ENCODE data around the gene C2orf72. TPM values are rescaled to one million over a fixed set of nuclear protein-coding genes. Genes with fewer than 3 reads are reported as not detected.

The C2orf72 gene
- total RNA-seq, 1 donor from 2014 or later: 0.25 TPM

- no peaks in the 10 kb centered on the region for H3K27me3 ChIP-seq
- no peak overlapping the region for H3K27ac ChIP-seq
- intact Hi-C loops (cut with DNase I): no loop called here
Observed at GRCh38 chr2:231007286-231008098, 29.8 kb upstream of the C2orf72 start.

GRCh38 chr2:231008131-231008530 lies 29.2 kb upstream of the C2orf72 start:
- H3K36me3 ChIP-seq: no peaks in the 10 kb centered on the region
- H3K27ac ChIP-seq: no peak overlapping the region
- TF ChIP-seq CTCF (IDR thresholded peaks at IDR 0.05) (no peak), POLR2AphosphoS5 (IDR thresholded peaks at IDR 0.05; ENCODE audit: insufficient read depth in 1 of 2, low read depth in 1 of 2) (no peak), POLR2A (IDR thresholded peaks at IDR 0.05) (no peak)
- no peaks in the 10 kb centered on the region for H3K27me3 ChIP-seq
- no peaks in the 10 kb centered on the region for H3K4me1 ChIP-seq
- H3K9me3 ChIP-seq: no peaks in the 10 kb centered on the region
- no peak for DNase-seq (ENCODE audit: extremely low spot score in 2 of 2)
- H3K4me3 ChIP-seq: no peak overlapping the region
- intact Hi-C loops (cut with DNase I): no loop called here

More at GRCh38 chr2:231007286-231008098, 29.8 kb upstream of the C2orf72 start:
- H3K4me3 ChIP-seq: no peak overlapping the region
- no peak for DNase-seq (ENCODE audit: extremely low spot score in 2 of 2)
- no peak for TF ChIP-seq POLR2AphosphoS5 (IDR thresholded peaks at IDR 0.05; ENCODE audit: insufficient read depth in 1 of 2, low read depth in 1 of 2)
- no peak for TF ChIP-seq CTCF (IDR thresholded peaks at IDR 0.05)
- no peak for TF ChIP-seq POLR2A (IDR thresholded peaks at IDR 0.05)
- H3K36me3 ChIP-seq: no peaks in the 10 kb centered on the region
- no peaks in the 10 kb centered on the region for H3K9me3 ChIP-seq
- H3K4me1 ChIP-seq: no peaks in the 10 kb centered on the region

DNA sequence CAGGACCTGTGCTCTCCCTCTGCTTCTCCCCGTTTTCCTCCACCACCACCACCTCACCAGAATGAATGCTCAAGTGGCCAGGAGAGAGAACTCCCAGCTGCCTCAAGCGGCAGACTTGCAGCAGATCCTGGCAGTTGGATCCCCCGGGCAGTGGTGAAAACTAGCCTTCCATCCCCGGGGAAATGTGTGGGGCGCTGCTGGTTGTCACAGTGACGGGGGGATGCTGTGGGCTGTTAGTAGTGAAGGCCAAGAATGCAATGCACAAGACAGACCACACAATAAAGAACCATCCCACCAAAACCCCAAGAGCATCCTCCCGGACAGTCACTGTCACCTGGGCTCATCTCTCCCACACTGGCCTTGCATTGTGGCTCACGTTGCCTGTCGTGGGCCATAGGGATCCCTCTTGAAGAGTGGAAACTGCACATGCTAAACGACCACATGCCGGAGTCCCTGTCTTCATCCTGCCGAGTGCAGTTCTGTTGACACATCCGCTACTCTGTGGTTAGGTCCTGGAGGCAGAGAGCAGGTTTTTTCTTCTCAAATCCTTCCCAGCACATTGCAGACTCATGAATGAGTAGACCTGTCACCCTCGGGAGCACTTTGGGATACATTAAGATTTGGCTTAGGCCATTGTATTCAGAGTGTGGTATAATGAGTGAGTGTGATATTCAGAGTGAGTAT lies 27.9 kb upstream of the C2orf72 start:
- Histone ChIP-seq H3K27me3 (no peaks in the 10 kb centered on the region), H3K9me3 (no peaks in the 10 kb centered on the region)
- intact Hi-C loops (cut with DNase I): no loop called here

GRCh38 chr2:231010201-231010730 lies 27.1 kb upstream of the C2orf72 start:
- Histone ChIP-seq H3K9me3 (no peaks in the 10 kb centered on the region), H3K27ac (no peak overlapping the region), H3K36me3 (no peaks in the 10 kb centered on the region), H3K4me1 (no peaks in the 10 kb centered on the region), H3K4me3 (no peak overlapping the region), H3K27me3 (no peaks in the 10 kb centered on the region)
- intact Hi-C loops (cut with DNase I): no loop called here
- TF ChIP-seq POLR2AphosphoS5 (IDR thresholded peaks at IDR 0.05; ENCODE audit: insufficient read depth in 1 of 2, low read depth in 1 of 2) (no peak), POLR2A (IDR thresholded peaks at IDR 0.05) (no peak)
- no peak for DNase-seq (ENCODE audit: extremely low spot score in 2 of 2)

More for the DNA sequence above, 27.9 kb upstream of the C2orf72 start:
- Histone ChIP-seq H3K27ac (no peak overlapping the region), H3K4me3 (no peak overlapping the region), H3K36me3 (no peaks in the 10 kb centered on the region), H3K4me1 (no peaks in the 10 kb centered on the region)
- DNase-seq (ENCODE audit: extremely low spot score in 2 of 2): no peak
- no peak for TF ChIP-seq CTCF (IDR thresholded peaks at IDR 0.05)
- no peak for TF ChIP-seq POLR2A (IDR thresholded peaks at IDR 0.05)
- TF ChIP-seq POLR2AphosphoS5 (IDR thresholded peaks at IDR 0.05; ENCODE audit: insufficient read depth in 1 of 2, low read depth in 1 of 2): no peak

DNA sequence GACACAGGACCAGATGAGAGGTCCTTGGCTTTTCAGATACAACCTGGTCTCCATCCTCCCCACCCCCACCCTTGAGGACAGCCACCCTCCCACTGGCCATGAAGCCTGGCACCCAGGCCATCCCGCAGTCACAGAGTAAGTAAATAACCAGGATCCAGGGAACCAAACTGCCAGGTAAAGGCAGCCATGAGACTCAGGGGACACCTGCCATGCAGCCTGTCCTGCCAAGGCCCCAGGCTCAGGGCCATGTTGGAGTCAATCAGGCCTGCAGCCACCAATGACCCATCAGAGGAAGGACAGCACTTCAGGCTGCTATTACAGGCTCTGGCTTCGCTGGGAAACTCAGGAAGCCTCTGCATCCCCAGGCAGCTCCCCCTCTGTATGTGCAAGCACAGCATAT lies 25.8 kb upstream of the C2orf72 start:
- H3K4me1 ChIP-seq: no peaks in the 10 kb centered on the region
- H3K27ac ChIP-seq: no peak overlapping the region
- intact Hi-C loops (cut with DNase I): no loop called here
- H3K36me3 ChIP-seq: no peaks in the 10 kb centered on the region
- DNase-seq (ENCODE audit: extremely low spot score in 2 of 2): no peak
- no peaks in the 10 kb centered on the region for H3K9me3 ChIP-seq
- no peak for TF ChIP-seq POLR2A (IDR thresholded peaks at IDR 0.05)
- TF ChIP-seq CTCF (IDR thresholded peaks at IDR 0.05): no peak
- TF ChIP-seq POLR2AphosphoS5 (IDR thresholded peaks at IDR 0.05; ENCODE audit: insufficient read depth in 1 of 2, low read depth in 1 of 2): no peak
- no peaks in the 10 kb centered on the region for H3K27me3 ChIP-seq
- H3K4me3 ChIP-seq: no peak overlapping the region

Measured in vagina (tissue), 2 donors.